Fibroblast of lung (primary cell): ENCODE results near the gene IFIH1. TPM values are rescaled to one million over a fixed set of nuclear protein-coding genes. Genes with fewer than 3 reads are reported as not detected.

Experiments
- DNase-seq, 2 donors: peaks; one replicate each; pipeline versions ENCODE4 v3.0.0 to v3.0.0-alpha.2; 2010; ENCODE audit warnings: low read depth in 2 of 2
- H2AFZ ChIP-seq: 2 replicates; pipeline ENCODE4 v1.5.1; 2012; ENCODE audit warnings: low read length, control low read depth, inconsistent platforms
- H3K27ac ChIP-seq: 2 replicates; pipeline ENCODE4 v1.5.1; 2011; ENCODE audit warnings: low read length, control low read depth; ENCODE audit not compliant: insufficient read depth
- H3K27me3 ChIP-seq: 2 replicates; pipeline ENCODE4 v1.5.1; 2011; ENCODE audit warnings: mild to moderate bottlenecking, low read length; ENCODE audit not compliant: control insufficient read depth, insufficient read depth
- H3K36me3 ChIP-seq: 2 replicates; pipeline ENCODE4 v1.5.1; 2011; ENCODE audit warnings: low read length; ENCODE audit not compliant: control insufficient read depth, insufficient read depth
- H3K4me1 ChIP-seq: 2 replicates; pipeline ENCODE4 v1.5.1; 2011; ENCODE audit warnings: low read length; ENCODE audit not compliant: control insufficient read depth, insufficient read depth; ENCODE audit errors: extremely low read depth
- H3K4me2 ChIP-seq: 2 replicates; pipeline ENCODE4 v1.5.1; 2011; ENCODE audit warnings: low read length, control low read depth; ENCODE audit not compliant: insufficient read depth; ENCODE audit errors: extremely low read depth
- H3K4me3 ChIP-seq, 4 experiments: fragments of 200-600 bp in 1 of 4; sonication (generic) in 1 of 4; replicated peaks in 1 of 4; 2 replicates each; pipeline ENCODE4 v1.5.1; 2011 to 2016; ENCODE audit warnings: low read length in 4 of 4, low read depth in 3 of 4, mild to moderate bottlenecking in 3 of 4, control low read depth in 2 of 4, inconsistent platforms in 1 of 4, mixed read lengths in 1 of 4; ENCODE audit not compliant: insufficient read depth in 1 of 4; ENCODE audit errors: control extremely low read depth in 1 of 4
- H3K79me2 ChIP-seq: 2 replicates; pipeline ENCODE4 v1.5.1; 2012; ENCODE audit warnings: mild to moderate bottlenecking, low read length, inconsistent platforms; ENCODE audit not compliant: control insufficient read depth, insufficient read depth
- H3K9ac ChIP-seq: 2 replicates; pipeline ENCODE4 v1.5.1; 2011; ENCODE audit warnings: mild to moderate bottlenecking, low read length, control low read depth; ENCODE audit not compliant: insufficient read depth
- H3K9me3 ChIP-seq: 2 replicates; pipeline ENCODE4 v1.5.1; 2012; ENCODE audit warnings: low read depth, low read length; ENCODE audit not compliant: control insufficient read depth, insufficient read depth
- H4K20me1 ChIP-seq: 2 replicates; pipeline ENCODE4 v1.5.1; 2011; ENCODE audit warnings: low read length; ENCODE audit not compliant: control insufficient read depth, insufficient read depth; ENCODE audit errors: extremely low read depth
- CTCF ChIP-seq, 2 donors: IDR thresholded peaks in 1 of 2; conservative IDR thresholded peaks in 1 of 2; 1 replicate in 1 of 2; 2 replicates in 1 of 2; pipeline ENCODE4 v1.5.1; 2011 to 2012; ENCODE audit warnings: low read length in 2 of 2, control low read depth in 1 of 2, inconsistent platforms in 1 of 2, low read depth in 1 of 2, mild to moderate bottlenecking in 1 of 2
- EZH2 ChIP-seq: IDR thresholded peaks from 2 replicates; pipeline ENCODE4 v1.5.1; 2012; ENCODE audit warnings: low read length, control low read depth, mild to moderate bottlenecking; ENCODE audit errors: missing control alignments
- polyA plus RNA-seq, 2 donors: library from polyadenylated mRNA; depleted of rRNA in 1 of 2; stranded (reverse) in 1 of 2; unstranded in 1 of 2; fragments of >200 nt; gene quantifications; 2 replicates each; pipeline ENCODE4 v1.2.1, GENCODE V29; 2011 to 2012; ENCODE audit warnings: missing spikeins in 1 of 2
- total RNA-seq: library from RNA; depleted of rRNA; stranded (reverse); fragments of >200 nt; gene quantifications from 2 replicates; pipeline ENCODE4 v1.2.1, GENCODE V29; 2014

IFIH1 gene
- total and polyA plus RNA-seq, 2 donors (not counting 1 experiment from before 2014, with no cell fraction given) = 4.2 to 11.4 TPM

- no peaks in the 10 kb centered on the region for H3K79me2 ChIP-seq
- H4K20me1 ChIP-seq = no peaks in the 10 kb centered on the region
- H3K4me3 ChIP-seq = no peak overlapping the region
- peaks cover 3% of the 10 kb centered on the region for H3K4me1 ChIP-seq
- no peak for TF ChIP-seq EZH2
- no peaks in the 10 kb centered on the region for H3K9me3 ChIP-seq
- H3K36me3 ChIP-seq = no peaks in the 10 kb centered on the region
- H3K27me3 ChIP-seq = no peaks in the 10 kb centered on the region
- H3K9ac ChIP-seq = no peak overlapping the region
- no peak overlapping the region for H3K4me2 ChIP-seq
- no peak overlapping the region for H3K27ac ChIP-seq
- H2AFZ ChIP-seq = no peak overlapping the region
- no peak for DNase-seq
Observed at GRCh38 chr2:162266460-162266760, 52.1 kb downstream of the IFIH1 start.

GRCh38 chr2:162265666-162266459, 52.6 kb downstream of the IFIH1 start:
- peak in 1 of 2 donors; percentile 46 for DNase-seq
- no peaks in the 10 kb centered on the region for H4K20me1 ChIP-seq
- no peak for TF ChIP-seq EZH2
- no peak for TF ChIP-seq CTCF (conservative IDR thresholded peaks at IDR 0.05 in 1 of 2, IDR thresholded peaks at IDR 0.05 in 1 of 2; ENCODE audit: low read depth in 1 of 2, low read length in 2 of 2)
- no peaks in the 10 kb centered on the region for H3K36me3 ChIP-seq
- H3K27ac ChIP-seq = no peak overlapping the region
- peaks cover 5% of the 10 kb centered on the region for H3K4me1 ChIP-seq
- no peaks in the 10 kb centered on the region for H3K27me3 ChIP-seq
- H3K4me2 ChIP-seq = no peak overlapping the region
- H3K9ac ChIP-seq = no peak overlapping the region
- no peaks in the 10 kb centered on the region for H3K79me2 ChIP-seq
- H3K4me3 ChIP-seq = no peak overlapping the region
- no peaks in the 10 kb centered on the region for H3K9me3 ChIP-seq
- no peak overlapping the region for H2AFZ ChIP-seq

GRCh38 chr2:162261032-162261945, 57.2 kb downstream of the IFIH1 start:
- peak overlapping the region; percentile 4 for H2AFZ ChIP-seq
- H3K27me3 ChIP-seq = no peaks in the 10 kb centered on the region
- peak; percentile 71 for DNase-seq
- no peaks in the 10 kb centered on the region for H4K20me1 ChIP-seq
- peak overlapping the region; percentile 59 for H3K4me2 ChIP-seq
- no peak for TF ChIP-seq EZH2
- no peak for TF ChIP-seq CTCF (conservative IDR thresholded peaks at IDR 0.05 in 1 of 2, IDR thresholded peaks at IDR 0.05 in 1 of 2; ENCODE audit: low read depth in 1 of 2, low read length in 2 of 2)
- H3K27ac ChIP-seq = peak overlapping the region; percentile 67
- no peaks in the 10 kb centered on the region for H3K79me2 ChIP-seq
- peaks cover 18% of the 10 kb centered on the region for H3K4me1 ChIP-seq
- H3K4me3 ChIP-seq = peak overlapping the region in 1 of 4 experiments; percentile 13
- no peaks in the 10 kb centered on the region for H3K36me3 ChIP-seq
- H3K9ac ChIP-seq = no peak overlapping the region
- H3K9me3 ChIP-seq = no peaks in the 10 kb centered on the region
